Measurements from ENCODE around the gene CGB7. TPM values are rescaled to one million over a fixed set of nuclear protein-coding genes. Genes with fewer than 3 reads are reported as not detected.

Gene CGB7
- total RNA-seq, 1 experiment from 2014 or later: 0.04 TPM

- Histone ChIP-seq H3K4me1 (ENCODE audit: insufficient read depth, low read length) (peaks cover 4% of the 10 kb centered on the region; the same call in 1 of the 2 replicates), H2AFZ (ENCODE audit: low read length) (peak overlapping the region; percentile 68; the same call in 1 of the 2 replicates), H3K4me3 (ENCODE audit: low read length) (peak overlapping the region; percentile 81), H3K27ac (ENCODE audit: low read length) (peak overlapping the region; percentile 66; the same call in 1 of the 2 replicates), H3F3A (ENCODE audit: low read length, unreplicated experiment) (no peaks in the 10 kb centered on the region), H3K36me3 (ENCODE audit: low read depth, low read length) (peaks cover 24% of the 10 kb centered on the region), H3K27me3 (ENCODE audit: low read length) (no peaks in the 10 kb centered on the region), H3K9me3 (ENCODE audit: low read length) (no peaks in the 10 kb centered on the region), H3K9me2 (replicated peaks; ENCODE audit: low read length) (no peaks in the 10 kb centered on the region), H3K4me2 (ENCODE audit: low read length) (peak overlapping the region; percentile 99), H4K20me1 (ENCODE audit: low read length) (peaks cover 42% of the 10 kb centered on the region), H3K9ac (ENCODE audit: low read length) (peak overlapping the region; percentile 99), H3K79me2 (ENCODE audit: low read length) (peaks cover 54% of the 10 kb centered on the region)
- CTCF ChIA-PET: no interaction called here
- TF ChIP-seq CTCF (conservative IDR thresholded peaks at IDR 0.05; ENCODE audit: low read depth, low read length): no peak
- no peak for TF ChIP-seq EZH2 (IDR thresholded peaks at IDR 0.05; ENCODE audit: low read length, unreplicated experiment)
- TF ChIP-seq EZH2phosphoT487 (IDR thresholded peaks at IDR 0.05; ENCODE audit: borderline replicate concordance, low read length): no peak
- BruUV-seq (replicated peaks): no TSS peak
- DNase-seq: no peak
- no peak for ATAC-seq
- intact Hi-C loops (cut with micrococcal nuclease): no loop called here
- POLR2A ChIA-PET (ENCODE audit: unreplicated experiment): no interaction called here
Observed at GRCh38 chr19:49085868-49086232, 28.3 kb upstream of the CGB7 start.

- no TSS peak for BruUV-seq (replicated peaks)
Observed at GRCh38 chr19:49085020-49085867, 27.7 kb upstream of the CGB7 start, which contains the start of gene SNRNP70. TSS of gene SNRNP70 (plus strand) at chr19:49085451. CDS start at chr19:49086415, 964 bp downstream.

More at GRCh38 chr19:49085020-49085867, 27.7 kb upstream of the CGB7 start, which contains the start of gene SNRNP70:
- Histone ChIP-seq H3K79me2 (ENCODE audit: low read length) (peaks cover 48% of the 10 kb centered on the region), H3K9me2 (replicated peaks; ENCODE audit: low read length) (no peaks in the 10 kb centered on the region), H3K36me3 (ENCODE audit: low read depth, low read length) (peaks cover 18% of the 10 kb centered on the region), H3K4me1 (ENCODE audit: insufficient read depth, low read length) (peaks cover 4% of the 10 kb centered on the region; the same call in 1 of the 2 replicates), H3K27me3 (ENCODE audit: low read length) (no peaks in the 10 kb centered on the region), H3K4me2 (ENCODE audit: low read length) (peak within 1 kb of the TSS; percentile 99), H3K4me3 (ENCODE audit: low read length) (peak within 1 kb of the TSS; percentile 81), H3K9ac (ENCODE audit: low read length) (peak within 1 kb of the TSS; percentile 99), H3K27ac (ENCODE audit: low read length) (peak within 1 kb of the TSS; percentile 66), H3F3A (ENCODE audit: low read length, unreplicated experiment) (no peaks in the 10 kb centered on the region), H4K20me1 (ENCODE audit: low read length) (peaks cover 36% of the 10 kb centered on the region), H2AFZ (ENCODE audit: low read length) (peak within 1 kb of the TSS; percentile 97), H3K9me3 (ENCODE audit: low read length) (no peaks in the 10 kb centered on the region)
- peak; percentile 97 for DNase-seq
- ChIA-PET CTCF (no interaction called here), POLR2A (ENCODE audit: unreplicated experiment) (no interaction called here)
- ATAC-seq: peak; percentile 96
- TF ChIP-seq EZH2 (IDR thresholded peaks at IDR 0.05; ENCODE audit: low read length, unreplicated experiment) (no peak), EZH2phosphoT487 (IDR thresholded peaks at IDR 0.05; ENCODE audit: borderline replicate concordance, low read length) (no peak), CTCF (conservative IDR thresholded peaks at IDR 0.05; ENCODE audit: low read depth, low read length) (no peak)
- intact Hi-C loops (cut with micrococcal nuclease): no loop called here
